ENCODE data around the gene ALK.

ALK gene

DNA sequence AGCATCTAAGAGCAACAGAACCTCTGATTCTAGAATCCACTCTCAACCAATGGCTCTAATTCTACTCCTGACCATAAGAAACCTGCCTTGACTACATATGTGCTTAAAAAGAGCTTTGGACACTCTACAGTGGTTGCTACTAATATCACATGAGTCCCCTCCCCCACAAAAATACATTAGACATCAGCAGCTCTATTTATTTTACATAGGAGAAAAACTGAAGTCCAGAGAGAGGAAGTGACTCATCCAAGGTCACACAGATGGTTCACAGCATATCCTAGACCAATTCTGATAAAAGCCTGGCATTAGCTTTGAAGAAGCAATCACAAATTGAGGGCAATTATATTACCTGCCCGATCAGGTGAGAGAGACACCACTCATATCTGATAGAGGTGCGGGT is 49.8 kb downstream of the ALK start:
- ChIA-PET POLR2A (no interaction called here), CTCF (no interaction called here)

DNA sequence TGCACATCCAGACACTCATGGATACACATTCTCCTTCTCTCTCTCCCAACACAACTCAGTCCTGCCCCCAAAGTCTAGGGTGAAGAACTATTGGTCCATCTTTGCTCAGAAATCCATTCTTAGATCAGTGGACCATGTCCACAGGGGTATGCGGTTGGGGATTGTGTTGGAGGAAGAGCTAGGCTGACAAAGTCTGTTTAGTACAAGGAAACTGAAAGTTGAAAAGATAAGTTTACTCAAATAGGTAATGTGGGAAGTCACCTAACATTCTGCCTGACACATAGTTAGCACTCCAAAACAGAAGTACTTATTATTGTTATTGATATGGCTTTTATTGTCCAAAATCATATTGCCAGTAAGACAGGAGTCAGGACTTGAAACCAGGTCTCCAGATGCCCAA is 55.9 kb downstream of the ALK start:
- CTCF ChIA-PET = no interaction called here
- Histone ChIP-seq H3K4me3 (ENCODE audit: low read depth, low read length) (no peak overlapping the region), H3K27ac (ENCODE audit: extremely low read depth, low read depth, low read length) (no peak overlapping the region), H3K4me1 (ENCODE audit: control insufficient read depth, insufficient read depth, low read length) (no peaks in the 10 kb centered on the region), H3K36me3 (ENCODE audit: control insufficient read depth in 2 of 2, insufficient read depth in 1 of 2, low read length in 2 of 2) (no peaks in the 10 kb centered on the region), H3K9me3 (ENCODE audit: control insufficient read depth, insufficient read depth, low read depth, low read length) (no peaks in the 10 kb centered on the region)
- POLR2A ChIA-PET = no interaction called here
- TF ChIP-seq MEIS1 (CRISPR knock-in tag; IDR thresholded peaks at IDR 0.05; ENCODE audit: borderline replicate concordance) (no peak), ZNF621 (tag by site-specific recombination; IDR thresholded peaks at IDR 0.05) (no peak), ZBTB17 (tag by site-specific recombination; IDR thresholded peaks at IDR 0.05) (no peak), ZNF555 (tag by site-specific recombination; conservative IDR thresholded peaks at IDR 0.05) (no peak), ZNF214 (tag by site-specific recombination; IDR thresholded peaks at IDR 0.05; ENCODE audit: borderline replicate concordance) (no peak), ZFP37 (tag by site-specific recombination; IDR thresholded peaks at IDR 0.05) (no peak), ZNF670 (tag by site-specific recombination; IDR thresholded peaks at IDR 0.05; ENCODE audit: low read depth) (no peak), ZNF549 (tag by site-specific recombination; IDR thresholded peaks at IDR 0.05) (no peak), ZNF416 (tag by site-specific recombination; IDR thresholded peaks at IDR 0.05) (no peak), ZNF335 (tag by site-specific recombination; conservative IDR thresholded peaks at IDR 0.05) (no peak), ZNF501 (tag by site-specific recombination; IDR thresholded peaks at IDR 0.05) (no peak), GLIS2 (tag by site-specific recombination; IDR thresholded peaks at IDR 0.05) (no peak), ZNF23 (tag by site-specific recombination; IDR thresholded peaks at IDR 0.05; ENCODE audit: borderline replicate concordance) (no peak), ZNF16 (tag by site-specific recombination; IDR thresholded peaks at IDR 0.05; ENCODE audit: low read depth) (no peak)
- TF ChIP-seq, protein P1, sequence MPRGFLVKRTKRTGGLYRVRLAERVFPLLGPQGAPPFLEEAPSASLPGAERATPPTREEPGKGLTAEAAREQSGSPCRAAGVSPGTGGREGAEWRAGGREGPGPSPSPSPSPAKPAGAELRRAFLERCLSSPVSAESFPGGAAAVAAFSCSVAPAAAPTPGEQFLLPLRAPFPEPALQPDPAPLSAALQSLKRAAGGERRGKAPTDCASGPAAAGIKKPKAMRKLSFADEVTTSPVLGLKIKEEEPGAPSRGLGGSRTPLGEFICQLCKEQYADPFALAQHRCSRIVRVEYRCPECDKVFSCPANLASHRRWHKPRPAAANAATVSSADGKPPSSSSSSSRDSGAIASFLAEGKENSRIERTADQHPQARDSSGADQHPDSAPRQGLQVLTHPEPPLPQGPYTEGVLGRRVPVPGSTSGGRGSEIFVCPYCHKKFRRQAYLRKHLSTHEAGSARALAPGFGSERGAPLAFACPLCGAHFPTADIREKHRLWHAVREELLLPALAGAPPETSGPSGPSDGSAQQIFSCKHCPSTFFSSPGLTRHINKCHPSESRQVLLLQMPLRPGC (tag by site-specific recombination; IDR thresholded peaks at IDR 0.05) = no peak
- TF ChIP-seq, protein P2, sequence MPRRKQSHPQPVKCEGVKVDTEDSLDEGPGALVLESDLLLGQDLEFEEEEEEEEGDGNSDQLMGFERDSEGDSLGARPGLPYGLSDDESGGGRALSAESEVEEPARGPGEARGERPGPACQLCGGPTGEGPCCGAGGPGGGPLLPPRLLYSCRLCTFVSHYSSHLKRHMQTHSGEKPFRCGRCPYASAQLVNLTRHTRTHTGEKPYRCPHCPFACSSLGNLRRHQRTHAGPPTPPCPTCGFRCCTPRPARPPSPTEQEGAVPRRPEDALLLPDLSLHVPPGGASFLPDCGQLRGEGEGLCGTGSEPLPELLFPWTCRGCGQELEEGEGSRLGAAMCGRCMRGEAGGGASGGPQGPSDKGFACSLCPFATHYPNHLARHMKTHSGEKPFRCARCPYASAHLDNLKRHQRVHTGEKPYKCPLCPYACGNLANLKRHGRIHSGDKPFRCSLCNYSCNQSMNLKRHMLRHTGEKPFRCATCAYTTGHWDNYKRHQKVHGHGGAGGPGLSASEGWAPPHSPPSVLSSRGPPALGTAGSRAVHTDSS (tag by site-specific recombination; IDR thresholded peaks at IDR 0.05) = no peak

More for the DNA sequence above, 49.8 kb downstream of the ALK start:
- no peaks in the 10 kb centered on the region for H3K4me1 ChIP-seq (ENCODE audit: control insufficient read depth, insufficient read depth, low read length)
- H3K9me3 ChIP-seq (ENCODE audit: control insufficient read depth, insufficient read depth, low read depth, low read length) = no peaks in the 10 kb centered on the region; the same call in 1 of the 2 replicates
- H3K4me3 ChIP-seq (ENCODE audit: low read depth, low read length) = no peak overlapping the region
- H3K27ac ChIP-seq (ENCODE audit: extremely low read depth, low read depth, low read length) = no peak overlapping the region
- TF ChIP-seq ZNF530 (tag by site-specific recombination; IDR thresholded peaks at IDR 0.05; ENCODE audit: low read depth) (no peak), KLF7 (tag by site-specific recombination; IDR thresholded peaks at IDR 0.05; ENCODE audit: borderline replicate concordance) (no peak), ZNF660 (tag by site-specific recombination; IDR thresholded peaks at IDR 0.05) (no peak), ZNF302 (tag by site-specific recombination; IDR thresholded peaks at IDR 0.05; ENCODE audit: low read depth) (no peak), ZFP41 (tag by site-specific recombination; IDR thresholded peaks at IDR 0.05; ENCODE audit: borderline replicate concordance) (no peak), ZNF239 (tag by site-specific recombination; IDR thresholded peaks at IDR 0.05) (no peak), ZNF785 (tag by site-specific recombination; IDR thresholded peaks at IDR 0.05) (no peak), ZBTB21 (tag by site-specific recombination; IDR thresholded peaks at IDR 0.05) (no peak)
- TF ChIP-seq, protein P3, sequence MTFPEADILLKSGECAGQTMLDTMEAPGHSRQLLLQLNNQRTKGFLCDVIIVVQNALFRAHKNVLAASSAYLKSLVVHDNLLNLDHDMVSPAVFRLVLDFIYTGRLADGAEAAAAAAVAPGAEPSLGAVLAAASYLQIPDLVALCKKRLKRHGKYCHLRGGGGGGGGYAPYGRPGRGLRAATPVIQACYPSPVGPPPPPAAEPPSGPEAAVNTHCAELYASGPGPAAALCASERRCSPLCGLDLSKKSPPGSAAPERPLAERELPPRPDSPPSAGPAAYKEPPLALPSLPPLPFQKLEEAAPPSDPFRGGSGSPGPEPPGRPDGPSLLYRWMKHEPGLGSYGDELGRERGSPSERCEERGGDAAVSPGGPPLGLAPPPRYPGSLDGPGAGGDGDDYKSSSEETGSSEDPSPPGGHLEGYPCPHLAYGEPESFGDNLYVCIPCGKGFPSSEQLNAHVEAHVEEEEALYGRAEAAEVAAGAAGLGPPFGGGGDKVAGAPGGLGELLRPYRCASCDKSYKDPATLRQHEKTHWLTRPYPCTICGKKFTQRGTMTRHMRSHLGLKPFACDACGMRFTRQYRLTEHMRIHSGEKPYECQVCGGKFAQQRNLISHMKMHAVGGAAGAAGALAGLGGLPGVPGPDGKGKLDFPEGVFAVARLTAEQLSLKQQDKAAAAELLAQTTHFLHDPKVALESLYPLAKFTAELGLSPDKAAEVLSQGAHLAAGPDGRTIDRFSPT (tag by site-specific recombination; IDR thresholded peaks at IDR 0.05) = no peak
- TF ChIP-seq, protein P4, sequence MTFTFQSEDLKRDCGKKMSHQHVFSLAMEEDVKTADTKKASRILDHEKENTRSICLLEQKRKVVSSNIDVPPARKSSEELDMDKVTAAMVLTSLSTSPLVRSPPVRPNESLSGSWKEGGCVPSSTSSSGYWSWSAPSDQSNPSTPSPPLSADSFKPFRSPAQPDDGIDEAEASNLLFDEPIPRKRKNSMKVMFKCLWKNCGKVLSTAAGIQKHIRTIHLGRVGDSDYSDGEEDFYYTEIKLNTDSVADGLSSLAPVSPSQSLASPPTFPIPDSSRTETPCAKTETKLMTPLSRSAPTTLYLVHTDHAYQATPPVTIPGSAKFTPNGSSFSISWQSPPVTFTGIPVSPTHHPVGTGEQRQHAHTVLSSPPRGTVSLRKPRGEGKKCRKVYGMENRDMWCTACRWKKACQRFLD (tag by site-specific recombination; IDR thresholded peaks at IDR 0.05) = no peak
- TF ChIP-seq, protein P5, sequence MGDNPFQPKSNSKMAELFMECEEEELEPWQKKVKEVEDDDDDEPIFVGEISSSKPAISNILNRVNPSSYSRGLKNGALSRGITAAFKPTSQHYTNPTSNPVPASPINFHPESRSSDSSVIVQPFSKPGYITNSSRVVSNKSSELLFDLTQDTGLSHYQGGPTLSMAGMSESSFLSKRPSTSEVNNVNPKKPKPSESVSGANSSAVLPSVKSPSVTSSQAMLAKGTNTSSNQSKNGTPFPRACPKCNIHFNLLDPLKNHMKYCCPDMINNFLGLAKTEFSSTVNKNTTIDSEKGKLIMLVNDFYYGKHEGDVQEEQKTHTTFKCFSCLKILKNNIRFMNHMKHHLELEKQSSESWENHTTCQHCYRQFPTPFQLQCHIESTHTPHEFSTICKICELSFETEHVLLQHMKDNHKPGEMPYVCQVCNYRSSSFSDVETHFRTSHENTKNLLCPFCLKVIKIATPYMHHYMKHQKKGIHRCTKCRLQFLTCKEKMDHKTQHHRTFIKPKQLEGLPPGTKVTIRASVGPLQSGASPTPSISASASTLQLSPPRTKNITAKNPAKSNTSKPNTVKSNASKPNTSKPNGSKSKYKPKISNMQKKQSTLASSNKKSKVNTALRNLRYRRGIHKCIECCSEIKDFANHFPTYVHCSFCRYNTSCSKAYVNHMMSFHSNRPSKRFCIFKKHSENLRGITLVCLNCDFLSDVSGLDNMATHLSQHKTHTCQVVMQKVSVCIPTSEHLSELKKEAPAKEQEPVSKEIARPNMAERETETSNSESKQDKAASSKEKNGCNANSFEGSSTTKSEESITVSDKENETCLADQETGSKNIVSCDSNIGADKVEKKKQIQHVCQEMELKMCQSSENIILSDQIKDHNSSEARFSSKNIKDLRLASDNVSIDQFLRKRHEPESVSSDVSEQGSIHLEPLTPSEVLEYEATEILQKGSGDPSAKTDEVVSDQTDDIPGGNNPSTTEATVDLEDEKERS (tag by site-specific recombination; IDR thresholded peaks at IDR 0.05) = no peak
- TF ChIP-seq, protein P6, sequence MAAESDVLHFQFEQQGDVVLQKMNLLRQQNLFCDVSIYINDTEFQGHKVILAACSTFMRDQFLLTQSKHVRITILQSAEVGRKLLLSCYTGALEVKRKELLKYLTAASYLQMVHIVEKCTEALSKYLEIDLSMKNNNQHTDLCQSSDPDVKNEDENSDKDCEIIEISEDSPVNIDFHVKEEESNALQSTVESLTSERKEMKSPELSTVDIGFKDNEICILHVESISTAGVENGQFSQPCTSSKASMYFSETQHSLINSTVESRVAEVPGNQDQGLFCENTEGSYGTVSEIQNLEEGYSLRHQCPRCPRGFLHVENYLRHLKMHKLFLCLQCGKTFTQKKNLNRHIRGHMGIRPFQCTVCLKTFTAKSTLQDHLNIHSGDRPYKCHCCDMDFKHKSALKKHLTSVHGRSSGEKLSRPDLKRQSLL (tag by site-specific recombination; IDR thresholded peaks at IDR 0.05) = no peak
- H3K36me3 ChIP-seq (ENCODE audit: control insufficient read depth in 2 of 2, insufficient read depth in 1 of 2, low read length in 2 of 2) = no peaks in the 10 kb centered on the region

Measured in HEK293 (cell line).